HG03064 (cell line): ENCODE results near the gene PRICKLE2.
"Not testable (repeated sequence)": the region's sequence is repeated elsewhere in the genome, so short reads cannot be mapped to it uniquely, and the experiment has no call there.

Source experiments
- ATAC-seq: cut with Tn5 transposase; IDR thresholded peaks from one replicate; pipeline ENCODE4 v1.9.1; 2021; ENCODE audit warnings: low read depth; ENCODE audit not compliant: unreplicated experiment

Gene PRICKLE2

GRCh38 chr3:64107190-64107589, 118.1 kb downstream of the PRICKLE2 start:
- no peak for ATAC-seq

GRCh38 chr3:64105816-64106215, 119.5 kb downstream of the PRICKLE2 start:
- ATAC-seq: no peak

- no peak for ATAC-seq
Measured at GRCh38 chr3:64104691-64105111, 120.6 kb downstream of the PRICKLE2 start.

- no peak for ATAC-seq
Measured at GRCh38 chr3:64104006-64104405, 121.3 kb downstream of the PRICKLE2 start.

- no peak for ATAC-seq
Measured at GRCh38 chr3:64103131-64103530, 122.1 kb downstream of the PRICKLE2 start.

- ATAC-seq: no peak
Measured at GRCh38 chr3:64102147-64102546, 123.1 kb downstream of the PRICKLE2 start.

- ATAC-seq: no peak
Measured at GRCh38 chr3:64099316-64099715, 126.0 kb downstream of the PRICKLE2 start.

- no peak for ATAC-seq
Measured at GRCh38 chr3:64098670-64099069, 126.6 kb downstream of the PRICKLE2 start.

- ATAC-seq: no peak
Measured at GRCh38 chr3:64097920-64098319, 127.3 kb downstream of the PRICKLE2 start.

- no peak for ATAC-seq
Measured at GRCh38 chr3:64095802-64096201, 129.5 kb downstream of the PRICKLE2 start.

GRCh38 chr3:64094713-64095079, 130.6 kb downstream of the PRICKLE2 start:
- no peak for ATAC-seq

GRCh38 chr3:64093825-64094712, 131.2 kb downstream of the PRICKLE2 start:
- ATAC-seq: no peak

- ATAC-seq: no peak
Measured at GRCh38 chr3:64093211-64093610, 132.1 kb downstream of the PRICKLE2 start.

- no peak for ATAC-seq
Measured at GRCh38 chr3:64091501-64091900, 133.8 kb downstream of the PRICKLE2 start.

- ATAC-seq: not testable (repeated sequence)
Measured at GRCh38 chr3:64089386-64089785, 135.9 kb downstream of the PRICKLE2 start.

- no peak for ATAC-seq
Measured at GRCh38 chr3:64088408-64089205, 136.7 kb downstream of the PRICKLE2 start.

- no peak for ATAC-seq
Measured at GRCh38 chr3:64086479-64087252, 138.6 kb downstream of the PRICKLE2 start.

GRCh38 chr3:64084640-64085039, 140.6 kb downstream of the PRICKLE2 start:
- no peak for ATAC-seq

- no peak for ATAC-seq
Measured at GRCh38 chr3:64083575-64083974, 141.7 kb downstream of the PRICKLE2 start.

- ATAC-seq: no peak
Measured at GRCh38 chr3:64082961-64083541, 142.2 kb downstream of the PRICKLE2 start.
